ENCODE results near the gene CDK5RAP2.

Gene CDK5RAP2

DNA sequence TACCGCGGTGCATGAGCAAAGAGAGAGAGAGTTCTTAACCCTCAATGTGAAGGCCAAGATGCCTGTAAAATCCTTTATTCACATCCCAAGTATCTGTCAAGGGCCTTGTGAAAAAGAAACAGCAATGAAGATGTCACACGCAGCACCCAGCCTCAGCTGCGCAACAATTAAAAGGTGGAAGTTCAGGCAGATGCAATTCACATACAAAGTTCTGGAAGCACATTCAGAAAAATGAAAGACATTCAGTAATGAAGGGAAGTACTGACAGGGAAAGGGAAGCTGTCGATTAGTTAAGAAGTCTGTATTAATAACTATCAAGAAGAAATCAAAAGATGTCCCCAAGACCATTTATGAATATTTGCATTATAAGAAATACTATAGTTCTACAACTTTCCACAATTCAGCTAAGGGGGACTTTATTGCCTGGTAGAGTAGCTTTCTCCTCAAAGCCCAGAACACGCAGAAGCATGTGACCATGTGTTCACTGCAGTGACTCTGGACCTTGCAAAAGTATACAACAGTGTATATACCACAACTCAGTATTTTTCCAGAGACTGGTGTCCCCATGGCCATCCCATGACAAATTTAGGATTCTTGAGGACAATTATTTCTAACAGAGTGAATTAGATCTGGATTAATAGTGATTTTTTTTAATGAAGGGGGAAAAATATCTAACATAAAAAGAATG, 137.5 kb downstream of the CDK5RAP2 start:
- ChIA-PET POLR2A (no interaction called here), CTCF (interaction anchor here (0.6 kb wide), 1 partner anchor 12 kb away, joined by 3 read pairs; no protein-coding TSS in a partner anchor)

More for the DNA sequence above, 137.5 kb downstream of the CDK5RAP2 start:
- H3K27ac ChIP-seq (ENCODE audit: extremely low read depth, low read depth, low read length), result no peak overlapping the region
- H3K4me3 ChIP-seq (ENCODE audit: low read depth, low read length), result no peak overlapping the region
- no peaks in the 10 kb centered on the region for H3K4me1 ChIP-seq (ENCODE audit: control insufficient read depth, insufficient read depth, low read length)
- no peaks in the 10 kb centered on the region for H3K9me3 ChIP-seq (ENCODE audit: control insufficient read depth, insufficient read depth, low read depth, low read length)
- H3K36me3 ChIP-seq (ENCODE audit: control insufficient read depth in 2 of 2, insufficient read depth in 1 of 2, low read length in 2 of 2), result peaks cover 3 to 85% of the 10 kb centered on the region in 2 experiments; a peak in 1 of 3 replicates
- TF ChIP-seq ZBTB21 (tag by site-specific recombination; IDR thresholded peaks at IDR 0.05) (no peak), ZNF555 (tag by site-specific recombination; conservative IDR thresholded peaks at IDR 0.05) (no peak), OVOL3 (tag by site-specific recombination; IDR thresholded peaks at IDR 0.05) (no peak), ZNF121 (tag by site-specific recombination; IDR thresholded peaks at IDR 0.05) (no peak), ZNF623 (tag by site-specific recombination; IDR thresholded peaks at IDR 0.05) (no peak), ZIC2 (tag by site-specific recombination; IDR thresholded peaks at IDR 0.05) (no peak), ZNF48 (tag by site-specific recombination; IDR thresholded peaks at IDR 0.05) (no peak), SALL2 (tag by site-specific recombination; IDR thresholded peaks at IDR 0.05; ENCODE audit: borderline replicate concordance) (no peak), ZNF169 (tag by site-specific recombination; IDR thresholded peaks at IDR 0.05) (no peak), ZNF558 (tag by site-specific recombination; IDR thresholded peaks at IDR 0.05) (no peak), ZNF354C (tag by site-specific recombination; IDR thresholded peaks at IDR 0.05; ENCODE audit: borderline replicate concordance, low read depth) (no peak), HOXA7 (CRISPR knock-in tag; IDR thresholded peaks at IDR 0.05; ENCODE audit: borderline replicate concordance) (no peak), ZSCAN16 (tag by site-specific recombination; IDR thresholded peaks at IDR 0.05) (no peak), ZNF112 (tag by site-specific recombination; IDR thresholded peaks at IDR 0.05) (no peak), ZNF221 (tag by site-specific recombination; IDR thresholded peaks at IDR 0.05; ENCODE audit: borderline replicate concordance) (no peak)
- TF ChIP-seq, protein P1, sequence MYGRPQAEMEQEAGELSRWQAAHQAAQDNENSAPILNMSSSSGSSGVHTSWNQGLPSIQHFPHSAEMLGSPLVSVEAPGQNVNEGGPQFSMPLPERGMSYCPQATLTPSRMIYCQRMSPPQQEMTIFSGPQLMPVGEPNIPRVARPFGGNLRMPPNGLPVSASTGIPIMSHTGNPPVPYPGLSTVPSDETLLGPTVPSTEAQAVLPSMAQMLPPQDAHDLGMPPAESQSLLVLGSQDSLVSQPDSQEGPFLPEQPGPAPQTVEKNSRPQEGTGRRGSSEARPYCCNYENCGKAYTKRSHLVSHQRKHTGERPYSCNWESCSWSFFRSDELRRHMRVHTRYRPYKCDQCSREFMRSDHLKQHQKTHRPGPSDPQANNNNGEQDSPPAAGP (tag by site-specific recombination; IDR thresholded peaks at IDR 0.05), result no peak
- TF ChIP-seq, protein P2, sequence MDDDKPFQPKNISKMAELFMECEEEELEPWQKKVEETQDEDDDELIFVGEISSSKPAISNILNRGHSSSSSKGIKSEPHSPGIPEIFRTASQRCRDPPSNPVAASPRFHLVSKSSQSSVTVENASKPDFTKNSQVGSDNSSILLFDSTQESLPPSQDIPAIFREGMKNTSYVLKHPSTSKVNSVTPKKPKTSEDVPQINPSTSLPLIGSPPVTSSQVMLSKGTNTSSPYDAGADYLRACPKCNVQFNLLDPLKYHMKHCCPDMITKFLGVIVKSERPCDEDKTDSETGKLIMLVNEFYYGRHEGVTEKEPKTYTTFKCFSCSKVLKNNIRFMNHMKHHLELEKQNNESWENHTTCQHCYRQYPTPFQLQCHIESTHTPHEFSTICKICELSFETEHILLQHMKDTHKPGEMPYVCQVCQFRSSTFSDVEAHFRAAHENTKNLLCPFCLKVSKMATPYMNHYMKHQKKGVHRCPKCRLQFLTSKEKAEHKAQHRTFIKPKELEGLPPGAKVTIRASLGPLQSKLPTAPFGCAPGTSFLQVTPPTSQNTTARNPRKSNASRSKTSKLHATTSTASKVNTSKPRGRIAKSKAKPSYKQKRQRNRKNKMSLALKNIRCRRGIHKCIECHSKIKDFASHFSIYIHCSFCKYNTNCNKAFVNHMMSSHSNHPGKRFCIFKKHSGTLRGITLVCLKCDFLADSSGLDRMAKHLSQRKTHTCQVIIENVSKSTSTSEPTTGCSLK (tag by site-specific recombination; IDR thresholded peaks at IDR 0.05), result no peak
- TF ChIP-seq, protein P3, sequence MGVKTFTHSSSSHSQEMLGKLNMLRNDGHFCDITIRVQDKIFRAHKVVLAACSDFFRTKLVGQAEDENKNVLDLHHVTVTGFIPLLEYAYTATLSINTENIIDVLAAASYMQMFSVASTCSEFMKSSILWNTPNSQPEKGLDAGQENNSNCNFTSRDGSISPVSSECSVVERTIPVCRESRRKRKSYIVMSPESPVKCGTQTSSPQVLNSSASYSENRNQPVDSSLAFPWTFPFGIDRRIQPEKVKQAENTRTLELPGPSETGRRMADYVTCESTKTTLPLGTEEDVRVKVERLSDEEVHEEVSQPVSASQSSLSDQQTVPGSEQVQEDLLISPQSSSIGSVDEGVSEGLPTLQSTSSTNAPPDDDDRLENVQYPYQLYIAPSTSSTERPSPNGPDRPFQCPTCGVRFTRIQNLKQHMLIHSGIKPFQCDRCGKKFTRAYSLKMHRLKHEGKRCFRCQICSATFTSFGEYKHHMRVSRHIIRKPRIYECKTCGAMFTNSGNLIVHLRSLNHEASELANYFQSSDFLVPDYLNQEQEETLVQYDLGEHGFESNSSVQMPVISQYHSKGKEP (tag by site-specific recombination; IDR thresholded peaks at IDR 0.05), result no peak
- TF ChIP-seq, protein P4, sequence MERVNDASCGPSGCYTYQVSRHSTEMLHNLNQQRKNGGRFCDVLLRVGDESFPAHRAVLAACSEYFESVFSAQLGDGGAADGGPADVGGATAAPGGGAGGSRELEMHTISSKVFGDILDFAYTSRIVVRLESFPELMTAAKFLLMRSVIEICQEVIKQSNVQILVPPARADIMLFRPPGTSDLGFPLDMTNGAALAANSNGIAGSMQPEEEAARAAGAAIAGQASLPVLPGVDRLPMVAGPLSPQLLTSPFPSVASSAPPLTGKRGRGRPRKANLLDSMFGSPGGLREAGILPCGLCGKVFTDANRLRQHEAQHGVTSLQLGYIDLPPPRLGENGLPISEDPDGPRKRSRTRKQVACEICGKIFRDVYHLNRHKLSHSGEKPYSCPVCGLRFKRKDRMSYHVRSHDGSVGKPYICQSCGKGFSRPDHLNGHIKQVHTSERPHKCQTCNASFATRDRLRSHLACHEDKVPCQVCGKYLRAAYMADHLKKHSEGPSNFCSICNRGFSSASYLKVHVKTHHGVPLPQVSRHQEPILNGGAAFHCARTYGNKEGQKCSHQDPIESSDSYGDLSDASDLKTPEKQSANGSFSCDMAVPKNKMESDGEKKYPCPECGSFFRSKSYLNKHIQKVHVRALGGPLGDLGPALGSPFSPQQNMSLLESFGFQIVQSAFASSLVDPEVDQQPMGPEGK (tag by site-specific recombination; IDR thresholded peaks at IDR 0.05), result no peak
- TF ChIP-seq, protein P5, sequence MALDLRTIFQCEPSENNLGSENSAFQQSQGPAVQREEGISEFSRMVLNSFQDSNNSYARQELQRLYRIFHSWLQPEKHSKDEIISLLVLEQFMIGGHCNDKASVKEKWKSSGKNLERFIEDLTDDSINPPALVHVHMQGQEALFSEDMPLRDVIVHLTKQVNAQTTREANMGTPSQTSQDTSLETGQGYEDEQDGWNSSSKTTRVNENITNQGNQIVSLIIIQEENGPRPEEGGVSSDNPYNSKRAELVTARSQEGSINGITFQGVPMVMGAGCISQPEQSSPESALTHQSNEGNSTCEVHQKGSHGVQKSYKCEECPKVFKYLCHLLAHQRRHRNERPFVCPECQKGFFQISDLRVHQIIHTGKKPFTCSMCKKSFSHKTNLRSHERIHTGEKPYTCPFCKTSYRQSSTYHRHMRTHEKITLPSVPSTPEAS (tag by site-specific recombination; IDR thresholded peaks at IDR 0.05), result no peak
